Tibial nerve (tissue), 4 donors: ENCODE results near the gene NPLOC4. TPM values are rescaled to one million over a fixed set of nuclear protein-coding genes. Genes with fewer than 3 reads are reported as not detected.

Source experiments
- DNase-seq, 2 donors: peaks; one replicate each; pipeline ENCODE4 v3.0.0-alpha.2; 2019; ENCODE audit warnings: low spot score in 2 of 2
- H3K27ac ChIP-seq, 4 donors: fragments of 200-600 bp; sonication (generic) in 3 of 4; one replicate each; pipeline ENCODE4 v1.5.1; 2017 to 2019; ENCODE audit warnings: mild to moderate bottlenecking in 1 of 4
- H3K27me3 ChIP-seq, 2 donors: fragments of 200-600 bp; sonication (generic) in 1 of 2; one replicate each; pipeline versions ENCODE4 v1.5.1 to v1.6.0; 2017 to 2019
- H3K36me3 ChIP-seq, 3 donors: fragments of 200-600 bp; sonication (generic); one replicate each; pipeline ENCODE4 v1.5.1; 2018 to 2019
- H3K4me1 ChIP-seq, 4 donors: fragments of 200-600 bp; sonication (generic) in 3 of 4; one replicate each; pipeline ENCODE4 v1.5.1; 2017 to 2019
- H3K4me3 ChIP-seq, 4 donors: fragments of 200-600 bp; sonication (generic) in 3 of 4; one replicate each; pipeline ENCODE4 v1.5.1; 2017 to 2019; ENCODE audit warnings: mild to moderate bottlenecking in 1 of 4, moderate library complexity in 1 of 4
- H3K9me3 ChIP-seq, 4 donors: fragments of 200-600 bp; sonication (generic) in 3 of 4; one replicate each; pipeline ENCODE4 v1.5.1; 2017 to 2019
- EP300 ChIP-seq, 2 donors: sonication (generic); formaldehyde crosslinking; IDR thresholded peaks; one replicate each; pipeline ENCODE4 v1.6.1; 2017; ENCODE audit warnings: antibody characterized with exemption in 2 of 2, mild to moderate bottlenecking in 1 of 2
- POLR2A ChIP-seq, 2 donors: fragments of 450-650 bp; IDR thresholded peaks; one replicate each; pipeline ENCODE4 v1.6.1; 2017; ENCODE audit warnings: antibody characterized with exemption in 2 of 2, mild to moderate bottlenecking in 2 of 2, moderate library complexity in 2 of 2
- WGBS, 2 donors: methylation state at CpG; one replicate each; pipeline ENCODE4 v1.1.5; 2018; 5-methylcytosine and 5-hydroxymethylcytosine counted together
- total RNA-seq, 4 donors: library from RNA; depleted of rRNA; stranded (reverse); fragments of >200 nt; gene quantifications; one replicate each; pipeline ENCODE4 v1.1.0, GENCODE V29; 2016
- TF ChIP-seq, protein P1 (sequence below), 5 experiments: fragments of 200-600 bp in 3 of 5; fragments of 450-650 bp in 2 of 5; sonication (generic) in 3 of 5; IDR thresholded peaks; one replicate each; pipeline ENCODE4 v1.5.1; 2016 to 2019; ENCODE audit warnings: antibody characterized with exemption in 5 of 5, mild to moderate bottlenecking in 3 of 5, moderate library complexity in 2 of 5

The NPLOC4 gene
- total RNA-seq, 4 donors from 2014 or later: 51.1 to 79.2 (median 62.1) TPM

DNA sequence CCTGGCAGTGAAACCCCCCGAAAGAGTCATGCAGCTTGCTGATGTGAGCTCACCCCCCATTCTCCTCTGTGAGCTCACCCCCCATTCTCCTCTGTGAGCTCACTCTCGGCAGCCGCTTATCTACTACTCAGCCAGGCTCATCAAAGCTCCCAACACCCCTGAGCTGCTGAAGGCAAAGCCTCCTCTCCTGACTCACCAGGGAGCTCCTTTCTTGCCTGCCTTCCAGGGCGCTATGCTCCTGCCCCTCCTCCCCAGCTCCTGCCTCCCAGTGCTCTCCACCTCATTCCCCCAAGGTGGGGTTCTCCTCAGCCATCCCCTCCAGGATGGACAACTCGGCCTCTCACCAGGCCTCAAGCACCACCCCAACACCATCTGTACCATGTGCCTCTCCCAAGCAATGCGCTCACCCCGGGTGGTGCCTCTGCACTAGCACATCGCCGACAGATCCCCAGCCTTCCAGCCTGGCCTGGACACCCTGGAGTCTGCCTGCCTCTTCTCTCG, 57.0 kb downstream of the NPLOC4 start:
- H3K27ac ChIP-seq: no peak overlapping the region
- 85 to 87% methylated on average over 10 of the region's 10 CpGs for WGBS, 2 donors

DNA sequence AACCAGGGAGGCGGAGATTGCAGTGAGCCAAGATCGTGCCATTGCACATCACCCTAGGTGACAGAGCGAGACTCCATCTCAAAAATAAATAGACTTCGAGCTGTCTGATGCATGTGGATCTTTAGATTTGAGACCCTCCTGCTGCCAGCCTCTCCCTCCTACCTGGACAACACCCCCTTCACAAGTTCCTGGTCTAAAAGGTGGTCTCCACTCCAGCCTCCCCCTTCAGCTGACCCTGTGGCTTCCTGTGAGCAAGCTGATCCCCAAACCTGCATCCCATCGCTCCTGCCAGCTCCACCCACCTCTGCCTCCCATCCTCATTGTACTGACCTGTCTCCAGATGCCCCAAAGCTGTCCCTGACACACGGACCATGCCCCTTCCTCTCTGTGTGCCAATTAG, 57.6 kb downstream of the NPLOC4 start:
- H3K4me3 ChIP-seq: no peak overlapping the region
- no peaks in the 10 kb centered on the region for H3K9me3 ChIP-seq
- TF ChIP-seq POLR2A (IDR thresholded peaks at IDR 0.05): no peak
- TF ChIP-seq, protein P1, sequence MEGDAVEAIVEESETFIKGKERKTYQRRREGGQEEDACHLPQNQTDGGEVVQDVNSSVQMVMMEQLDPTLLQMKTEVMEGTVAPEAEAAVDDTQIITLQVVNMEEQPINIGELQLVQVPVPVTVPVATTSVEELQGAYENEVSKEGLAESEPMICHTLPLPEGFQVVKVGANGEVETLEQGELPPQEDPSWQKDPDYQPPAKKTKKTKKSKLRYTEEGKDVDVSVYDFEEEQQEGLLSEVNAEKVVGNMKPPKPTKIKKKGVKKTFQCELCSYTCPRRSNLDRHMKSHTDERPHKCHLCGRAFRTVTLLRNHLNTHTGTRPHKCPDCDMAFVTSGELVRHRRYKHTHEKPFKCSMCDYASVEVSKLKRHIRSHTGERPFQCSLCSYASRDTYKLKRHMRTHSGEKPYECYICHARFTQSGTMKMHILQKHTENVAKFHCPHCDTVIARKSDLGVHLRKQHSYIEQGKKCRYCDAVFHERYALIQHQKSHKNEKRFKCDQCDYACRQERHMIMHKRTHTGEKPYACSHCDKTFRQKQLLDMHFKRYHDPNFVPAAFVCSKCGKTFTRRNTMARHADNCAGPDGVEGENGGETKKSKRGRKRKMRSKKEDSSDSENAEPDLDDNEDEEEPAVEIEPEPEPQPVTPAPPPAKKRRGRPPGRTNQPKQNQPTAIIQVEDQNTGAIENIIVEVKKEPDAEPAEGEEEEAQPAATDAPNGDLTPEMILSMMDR (IDR thresholded peaks at IDR 0.05): no peak
- no peak overlapping the region for H3K27ac ChIP-seq
- peaks cover 4 to 72% (median 18%) of the 10 kb centered on the region in 3 donors for H3K36me3 ChIP-seq
- no peaks in the 10 kb centered on the region for H3K27me3 ChIP-seq
- no peak for DNase-seq
- WGBS, 2 donors: 92 to 94% methylated on average over 6 of the region's 6 CpGs
- H3K4me1 ChIP-seq: peaks cover 0 to 23% (median 7%) of the 10 kb centered on the region in 4 donors

More for the DNA sequence above, 57.0 kb downstream of the NPLOC4 start:
- H3K9me3 ChIP-seq: no peaks in the 10 kb centered on the region
- peaks cover 0 to 23% (median 7%) of the 10 kb centered on the region in 4 donors for H3K4me1 ChIP-seq
- DNase-seq: no peak
- TF ChIP-seq EP300 (IDR thresholded peaks at IDR 0.05) (no peak), POLR2A (IDR thresholded peaks at IDR 0.05) (no peak)
- TF ChIP-seq, protein P1 (IDR thresholded peaks at IDR 0.05): no peak
- H3K4me3 ChIP-seq: no peak overlapping the region
- H3K27me3 ChIP-seq: no peaks in the 10 kb centered on the region
- peaks cover 4 to 72% (median 18%) of the 10 kb centered on the region in 3 donors for H3K36me3 ChIP-seq

DNA sequence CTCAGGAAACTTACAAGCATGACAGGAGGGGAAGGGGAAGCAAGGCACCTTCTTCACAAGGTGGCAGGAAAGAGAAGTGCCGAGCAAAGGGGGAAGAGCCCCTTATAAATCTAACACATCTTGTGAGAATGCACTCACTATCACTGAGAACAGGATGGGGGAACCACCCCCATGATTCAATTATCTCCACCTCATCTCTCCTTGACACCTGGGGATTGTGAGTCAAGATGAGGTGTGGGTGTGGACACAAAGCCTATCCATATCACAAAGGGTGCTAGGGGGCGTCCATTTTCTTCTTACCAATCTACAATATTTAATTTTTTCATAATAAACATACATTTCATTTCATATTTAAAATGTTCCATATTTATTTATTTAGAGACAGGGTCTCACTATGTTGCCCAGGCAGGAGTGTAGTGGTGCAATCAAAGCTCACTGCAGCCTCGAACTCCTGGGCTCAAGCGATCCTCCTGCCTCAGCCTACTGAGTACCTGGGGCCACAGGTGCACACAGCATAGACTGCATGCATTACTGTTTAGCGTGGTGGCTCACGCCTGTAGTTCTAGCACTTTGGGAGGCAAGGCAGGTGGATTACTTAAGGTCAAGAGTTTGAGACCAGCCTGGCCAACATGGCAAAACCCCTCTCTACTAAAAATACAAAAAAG, 58.2 kb downstream of the NPLOC4 start:
- WGBS, 2 donors: 91 to 95% methylated on average over 6 of the region's 6 CpGs
- H3K36me3 ChIP-seq: peaks cover 4 to 74% (median 15%) of the 10 kb centered on the region in 3 donors
- peaks cover 0 to 23% (median 7%) of the 10 kb centered on the region in 4 donors for H3K4me1 ChIP-seq

DNA sequence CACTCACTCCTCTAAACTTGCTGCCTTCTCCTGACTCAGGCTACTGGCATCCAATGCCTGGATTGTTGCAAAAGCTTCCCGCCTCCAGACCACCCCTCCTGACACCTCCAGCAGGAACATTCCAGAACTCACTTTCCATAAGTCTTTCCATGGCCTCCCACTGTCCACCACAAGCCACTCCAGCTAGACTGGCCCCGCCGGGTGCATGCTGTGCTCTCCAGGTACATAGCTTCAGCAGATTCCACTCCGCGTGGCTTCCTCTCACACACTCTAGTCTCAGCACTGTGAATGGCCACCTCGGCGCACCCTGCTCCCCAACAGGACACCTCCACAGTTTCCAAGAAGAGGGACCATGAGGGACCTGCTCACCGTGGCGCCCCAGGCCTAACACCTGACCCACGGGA, 58.9 kb downstream of the NPLOC4 start:
- TF ChIP-seq, protein P1 (IDR thresholded peaks at IDR 0.05): no peak
- no peak for TF ChIP-seq EP300 (IDR thresholded peaks at IDR 0.05)
- no peak for TF ChIP-seq POLR2A (IDR thresholded peaks at IDR 0.05)
- Histone ChIP-seq H3K4me3 (no peak overlapping the region), H3K9me3 (no peaks in the 10 kb centered on the region), H3K4me1 (peaks cover 0 to 23% (median 7%) of the 10 kb centered on the region in 4 donors), H3K27me3 (no peaks in the 10 kb centered on the region), H3K36me3 (peaks cover 4 to 70% (median 9%) of the 10 kb centered on the region in 3 donors), H3K27ac (no peak overlapping the region)
- DNase-seq: no peak
- 93 to 94% methylated on average over 10 of the region's 10 CpGs for WGBS, 2 donors

More for the DNA sequence above, 58.2 kb downstream of the NPLOC4 start:
- Histone ChIP-seq H3K4me3 (no peak overlapping the region), H3K27ac (no peak overlapping the region), H3K9me3 (no peaks in the 10 kb centered on the region), H3K27me3 (no peaks in the 10 kb centered on the region)
- no peak for DNase-seq
- no peak for TF ChIP-seq EP300 (IDR thresholded peaks at IDR 0.05)
- TF ChIP-seq, protein P1 (IDR thresholded peaks at IDR 0.05): no peak
- no peak for TF ChIP-seq POLR2A (IDR thresholded peaks at IDR 0.05)

GRCh38 chr17:81577278-81578000, 59.5 kb downstream of the NPLOC4 start:
- Histone ChIP-seq H3K9me3 (no peaks in the 10 kb centered on the region), H3K4me3 (peak overlapping the region in 1 of 4 donors; percentile 9), H3K4me1 (peaks cover 0 to 23% (median 7%) of the 10 kb centered on the region in 4 donors), H3K27me3 (no peaks in the 10 kb centered on the region), H3K27ac (peak overlapping the region in 1 of 4 donors; percentile 31), H3K36me3 (peaks cover 0 to 67% (median 3%) of the 10 kb centered on the region in 3 donors)
- WGBS, 2 donors: 67 to 68% methylated on average over 11 of the region's 11 CpGs
- DNase-seq: no peak
- TF ChIP-seq POLR2A (IDR thresholded peaks at IDR 0.05) (no peak), EP300 (IDR thresholded peaks at IDR 0.05) (no peak)
- TF ChIP-seq, protein P1 (IDR thresholded peaks at IDR 0.05): no peak
